CD14-positive monocyte (primary cell): ENCODE measurements around the gene HMX2. TPM values are rescaled to one million over a fixed set of nuclear protein-coding genes. Genes with fewer than 3 reads are reported as not detected.

Experiments used
- DNase-seq, 3 donors: peaks; one replicate each; pipeline ENCODE4 v3.0.0-alpha.2; 2011 to 2022
- H2AFZ ChIP-seq: 2 replicates; pipeline ENCODE4 v1.6.0; 2012; ENCODE audit warnings: mild to moderate bottlenecking, low read depth, low read length, inconsistent platforms; ENCODE audit not compliant: insufficient read depth, poor library complexity, severe bottlenecking
- H3K27ac ChIP-seq, 2 donors: 1 replicate in 1 of 2; 2 replicates in 1 of 2; pipeline ENCODE4 v1.5.1; 2012 to 2013; ENCODE audit warnings: low read length in 2 of 2, control low read depth in 1 of 2, inconsistent platforms in 1 of 2, low read depth in 1 of 2, mild to moderate bottlenecking in 1 of 2
- H3K27me3 ChIP-seq, 2 donors: one replicate each; pipeline versions ENCODE4 v1.6.0 to v1.6.1; 2011 to 2013; ENCODE audit warnings: low read length in 2 of 2; ENCODE audit not compliant: control insufficient read depth in 2 of 2, insufficient read depth in 2 of 2
- H3K36me3 ChIP-seq, 2 donors: replicated peaks in 1 of 2; 1 replicate in 1 of 2; 2 replicates in 1 of 2; pipeline versions ENCODE4 v1.5.1 to v1.6.1; 2012 to 2013; ENCODE audit warnings: low read length in 2 of 2, control low read depth in 1 of 2, inconsistent platforms in 1 of 2, mild to moderate bottlenecking in 1 of 2; ENCODE audit not compliant: insufficient read depth in 2 of 2, control insufficient read depth in 1 of 2
- H3K4me1 ChIP-seq, 2 donors: 1 replicate in 1 of 2; 2 replicates in 1 of 2; pipeline versions ENCODE4 v1.5.1 to v1.6.1; 2012 to 2013; ENCODE audit warnings: low read length in 2 of 2, control low read depth in 1 of 2, inconsistent platforms in 1 of 2, mild to moderate bottlenecking in 1 of 2, moderate library complexity in 1 of 2; ENCODE audit not compliant: insufficient read depth in 2 of 2, control insufficient read depth in 1 of 2
- H3K4me2 ChIP-seq: replicated peaks from 2 replicates; pipeline ENCODE3; 2012; ENCODE audit warnings: low read length, moderate library complexity, mild to moderate bottlenecking; ENCODE audit not compliant: poor library complexity, severe bottlenecking; ENCODE audit errors: extremely low read depth
- H3K4me3 ChIP-seq, 3 experiments: fragments of 200-600 bp in 1 of 3; sonication (generic) in 1 of 3; replicated peaks in 1 of 3; 1 replicate in 2 of 3; 2 replicates in 1 of 3; pipeline ENCODE4 v1.5.1; 2011 to 2013; ENCODE audit warnings: low read length in 3 of 3, mild to moderate bottlenecking in 3 of 3, control low read depth in 2 of 3, low read depth in 2 of 3, inconsistent platforms in 1 of 3, moderate library complexity in 1 of 3
- H3K79me2 ChIP-seq: 2 replicates; pipeline ENCODE4 v1.6.0; 2012; ENCODE audit warnings: mild to moderate bottlenecking, control low read depth, inconsistent platforms, low read length, moderate library complexity; ENCODE audit not compliant: insufficient read depth
- H3K9ac ChIP-seq: 2 replicates; pipeline ENCODE4 v1.6.0; 2017; ENCODE audit warnings: low read length, mild to moderate bottlenecking; ENCODE audit not compliant: insufficient read depth, poor library complexity, severe bottlenecking
- H3K9me3 ChIP-seq, 2 donors: replicated peaks in 1 of 2; 1 replicate in 1 of 2; 2 replicates in 1 of 2; pipeline versions ENCODE4 v1.5.1 to v1.6.1; 2012 to 2013; ENCODE audit warnings: low read length in 2 of 2, control low read depth in 1 of 2; ENCODE audit not compliant: control insufficient read depth in 1 of 2, insufficient read depth in 1 of 2
- H4K20me1 ChIP-seq: 2 replicates; pipeline ENCODE4 v1.6.0; 2012; ENCODE audit warnings: mild to moderate bottlenecking, low read length, control low read depth, moderate library complexity; ENCODE audit not compliant: insufficient read depth
- H3K27ac Mint-ChIP-seq, 7 donors: one replicate each; pipeline ENCODE4 v1.8.0; 2020; ENCODE audit warnings: mild to moderate bottlenecking in 7 of 7, mixed read lengths in 7 of 7, moderate library complexity in 6 of 7, inconsistent platforms in 2 of 7
- H3K27me3 Mint-ChIP-seq, 3 donors: one replicate each; pipeline ENCODE4 v1.8.0; 2021 to 2022; ENCODE audit warnings: low read depth in 3 of 3, mild to moderate bottlenecking in 3 of 3, mixed read lengths in 3 of 3, moderate library complexity in 3 of 3, inconsistent platforms in 1 of 3
- H3K36me3 Mint-ChIP-seq, 2 donors: one replicate each; pipeline ENCODE4 v1.8.0; 2020; ENCODE audit warnings: mixed read lengths in 2 of 2, inconsistent platforms in 1 of 2, mild to moderate bottlenecking in 1 of 2
- H3K4me1 Mint-ChIP-seq: one replicate; pipeline ENCODE4 v1.8.0; 2020; ENCODE audit warnings: mild to moderate bottlenecking, mixed read lengths
- H3K4me3 Mint-ChIP-seq, 2 donors: one replicate each; pipeline ENCODE4 v1.8.0; 2020; ENCODE audit warnings: mild to moderate bottlenecking in 2 of 2, mixed read lengths in 2 of 2, moderate library complexity in 1 of 2
- H3K9me3 Mint-ChIP-seq, 7 donors: one replicate each; pipeline ENCODE4 v1.8.0; 2020 to 2022; ENCODE audit warnings: mixed read lengths in 7 of 7, mild to moderate bottlenecking in 6 of 7, moderate library complexity in 6 of 7, inconsistent platforms in 2 of 7
- CTCF ChIP-seq: fragments of 200-600 bp; IDR thresholded peaks from one replicate; pipeline ENCODE4 v1.8.0; 2022; ENCODE audit warnings: antibody characterized with exemption, mild to moderate bottlenecking
- WGBS: methylation state at CpG from one replicate; pipeline ENCODE4 v1.1.5; 2013; ENCODE audit warnings: missing lambda C conversion rate; ENCODE audit not compliant: insufficient coverage; 5-methylcytosine and 5-hydroxymethylcytosine counted together
- intact Hi-C, 2 donors: fragments of 100-400 bp; cut with micrococcal nuclease; formaldehyde crosslinking; loops; one replicate each; pipeline versions ENCODE4 v1.15.0 to v1.15.1; 2023
- polyA plus RNA-seq, 3 donors: library from polyadenylated mRNA; depleted of rRNA in 1 of 3; unstranded in 2 of 3; stranded (reverse) in 1 of 3; fragments of 300-500 nt in 2 of 3; fragments of >200 nt in 1 of 3; fragmentation: Illumina TruSeq in 2 of 3; gene quantifications; 1 replicate in 2 of 3; 2 replicates in 1 of 3; pipeline ENCODE4 v1.2.3, GENCODE V29; 2012 to 2021

HMX2 gene
- polyA plus RNA-seq, 3 donors: not detected

- no peak overlapping the region for H3K4me3 ChIP-seq
- 82% methylated on average over 3 of the region's 5 CpGs for WGBS
- no peak overlapping the region for H3K27ac ChIP-seq
- H3K4me1 ChIP-seq: no peaks in the 10 kb centered on the region
- intact Hi-C loops: no loop called here
- no peaks in the 10 kb centered on the region for H3K36me3 Mint-ChIP-seq
- H3K27me3 ChIP-seq: peaks cover 43 to 64% of the 10 kb centered on the region in 2 donors
- no peak overlapping the region for H2AFZ ChIP-seq
- no peak overlapping the region for H3K9ac ChIP-seq
- no peaks in the 10 kb centered on the region for H3K79me2 ChIP-seq
- H3K4me3 Mint-ChIP-seq: no peak overlapping the region
- H4K20me1 ChIP-seq: no peaks in the 10 kb centered on the region
- DNase-seq: no peak
- H3K36me3 ChIP-seq: no peaks in the 10 kb centered on the region
- no peak for TF ChIP-seq CTCF
- H3K9me3 Mint-ChIP-seq: peaks cover 0 to 7% (median 0%) of the 10 kb centered on the region in 7 donors
- H3K4me1 Mint-ChIP-seq: peaks cover 4% of the 10 kb centered on the region
- peaks cover 0 to 4% of the 10 kb centered on the region in 2 donors for H3K9me3 ChIP-seq
- no peak overlapping the region for H3K27ac Mint-ChIP-seq
- no peak overlapping the region for H3K4me2 ChIP-seq
- peaks cover 31 to 59% (median 57%) of the 10 kb centered on the region in 3 donors for H3K27me3 Mint-ChIP-seq
Observed at GRCh38 chr10:123126246-123126645, 21.7 kb upstream of the HMX2 start.

GRCh38 chr10:123129618-123130271, 18.2 kb upstream of the HMX2 start:
- Histone ChIP-seq H3K4me3 (no peak overlapping the region), H3K79me2 (no peaks in the 10 kb centered on the region), H3K9me3 (peaks cover 0 to 28% of the 10 kb centered on the region in 2 donors), H2AFZ (no peak overlapping the region), H3K4me2 (no peak overlapping the region), H3K36me3 (no peaks in the 10 kb centered on the region), H4K20me1 (no peaks in the 10 kb centered on the region), H3K27me3 (peaks cover 71 to 89% of the 10 kb centered on the region in 2 donors), H3K9ac (no peak overlapping the region), H3K4me1 (peaks cover 4 to 12% of the 10 kb centered on the region in 2 donors), H3K27ac (no peak overlapping the region)
- Mint-ChIP-seq H3K4me3 (peak overlapping the region in 1 of 2 donors; percentile 22), H3K4me1 (peaks cover 21% of the 10 kb centered on the region), H3K9me3 (peaks cover 0 to 18% (median 5%) of the 10 kb centered on the region in 7 donors), H3K36me3 (no peaks in the 10 kb centered on the region), H3K27ac (peak overlapping the region in 1 of 7 donors; percentile 11), H3K27me3 (peaks cover 58 to 87% (median 77%) of the 10 kb centered on the region in 3 donors)
- intact Hi-C loops: loop anchor here in 1 of 2 donors (10.0 kb wide), 1 partner anchor 835 kb away; no protein-coding TSS in a partner anchor
- DNase-seq: peak in 2 of 3 donors; percentile 7 to 53
- WGBS: 33% methylated on average over 1 of the region's 4 CpGs
- TF ChIP-seq CTCF: no peak
